ENCODE measurements around the gene SETBP1.

SETBP1 gene

DNA sequence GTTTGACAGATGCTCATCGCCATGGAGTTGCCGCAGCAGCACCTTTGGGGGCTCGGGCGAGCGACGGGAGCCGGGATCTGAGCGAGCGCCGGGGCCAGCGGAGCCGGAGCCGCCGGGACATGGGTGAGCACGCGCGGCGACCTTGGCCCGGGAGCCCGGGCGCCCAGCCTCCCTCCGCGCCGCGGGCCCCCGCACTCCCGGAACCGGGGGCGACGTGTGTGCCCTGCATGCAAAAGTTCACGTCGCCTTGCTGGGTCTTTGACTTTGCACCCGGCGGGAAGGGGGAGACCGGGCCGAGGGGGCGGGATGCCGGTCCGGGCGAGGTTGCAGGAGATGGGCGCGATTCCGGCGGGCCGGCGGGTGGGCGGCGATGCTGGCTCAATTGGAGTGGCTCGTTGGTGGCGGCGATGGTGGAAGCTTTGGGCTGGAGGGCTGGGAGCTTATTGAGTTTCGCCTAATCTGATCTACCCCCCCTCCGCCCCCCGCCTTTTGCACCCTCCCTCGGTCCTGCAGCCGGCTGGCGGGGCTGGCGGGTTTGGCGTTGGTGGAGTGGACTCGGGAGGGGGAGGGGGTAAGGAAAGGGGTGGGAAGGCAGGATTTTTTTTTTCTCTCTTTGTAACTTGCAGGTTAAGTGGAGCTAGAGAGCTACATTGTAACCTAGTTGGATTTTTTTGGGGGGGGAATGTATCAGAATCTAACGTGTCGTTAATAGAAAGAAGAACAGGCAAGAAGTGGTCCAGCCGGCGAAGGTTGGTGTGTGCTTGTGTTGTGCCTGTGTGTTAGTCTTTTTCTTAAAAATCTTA lies at the start of gene SETBP1:
TSS of gene SETBP1 (plus strand) at position 616 of the 803 bp plus-strand sequence. CDS start 20,459 bp downstream, outside the sequence.
- peak; percentile 47 for DNase-seq (ENCODE audit: low spot score)

DNA sequence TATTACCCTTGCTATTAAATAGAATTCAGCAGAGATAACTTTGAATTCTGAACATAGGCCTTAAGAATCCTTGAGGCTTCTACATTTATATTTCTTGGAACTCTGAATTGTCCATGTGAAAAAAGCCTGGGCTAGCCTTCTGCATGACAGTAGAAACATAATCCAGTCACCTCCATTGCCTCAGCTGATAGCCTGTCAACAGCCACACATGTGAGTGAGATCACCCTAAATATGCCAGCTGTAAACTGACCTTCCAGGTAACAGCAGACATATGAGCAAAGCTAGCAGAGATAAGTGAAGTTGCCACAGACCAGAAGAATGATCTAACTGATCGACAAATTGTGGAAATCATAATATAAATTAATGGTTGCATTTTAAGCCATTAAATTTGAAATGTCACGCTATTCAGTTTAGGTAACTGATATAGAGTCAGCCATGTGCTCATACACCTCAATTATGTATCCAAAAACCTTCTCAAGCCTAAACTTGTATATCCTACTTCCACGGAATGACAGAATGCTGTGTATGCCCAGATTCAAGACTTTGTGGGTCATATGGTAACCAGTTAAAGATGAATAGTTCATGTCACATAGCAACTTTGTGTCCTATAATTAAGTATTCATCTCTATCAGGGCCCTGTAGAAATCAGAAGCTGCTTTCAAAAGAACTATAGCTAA lies 48.1 kb upstream of the SETBP1 start:
- DNase-seq (ENCODE audit: low spot score) = no peak

DNA sequence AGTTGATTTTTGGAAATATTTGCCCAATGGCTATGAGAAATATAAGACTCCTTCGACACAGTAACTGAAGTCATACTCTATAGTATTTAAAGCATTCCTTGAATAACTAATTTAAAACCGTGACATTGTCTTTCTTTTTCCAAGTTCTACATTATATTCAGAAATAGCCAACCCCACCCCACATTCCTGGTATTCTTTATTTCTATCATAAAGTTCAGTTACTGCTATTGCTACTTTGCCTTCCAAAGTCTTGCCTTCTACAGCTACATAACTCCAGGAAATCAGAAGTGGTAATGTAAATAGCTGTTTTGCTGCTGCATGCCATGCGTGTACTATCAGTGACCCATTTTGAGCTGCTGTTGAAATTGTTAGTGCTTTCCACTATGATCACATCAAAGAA lies 45.1 kb upstream of the SETBP1 start:
- DNase-seq (ENCODE audit: low spot score) = no peak

DNA sequence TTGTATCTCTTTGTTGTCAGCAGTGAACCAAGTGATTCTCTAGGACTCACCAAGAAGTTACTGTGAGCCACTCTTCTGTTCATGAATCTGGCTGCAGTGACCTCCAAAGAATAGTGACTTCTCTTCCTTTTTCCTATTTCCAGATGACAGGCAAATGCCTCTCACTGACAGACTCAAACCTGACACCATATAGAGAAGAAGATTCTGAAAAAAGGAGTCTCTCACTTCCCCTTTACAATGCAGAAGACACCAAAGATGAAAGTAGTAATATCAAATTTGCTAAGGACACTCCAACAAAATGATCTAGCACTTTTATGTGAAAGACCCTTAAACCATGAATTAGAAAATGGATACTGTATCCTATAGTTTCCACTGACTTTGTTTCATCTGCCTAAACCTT lies 44.4 kb upstream of the SETBP1 start:
- DNase-seq (ENCODE audit: low spot score) = no peak

DNA sequence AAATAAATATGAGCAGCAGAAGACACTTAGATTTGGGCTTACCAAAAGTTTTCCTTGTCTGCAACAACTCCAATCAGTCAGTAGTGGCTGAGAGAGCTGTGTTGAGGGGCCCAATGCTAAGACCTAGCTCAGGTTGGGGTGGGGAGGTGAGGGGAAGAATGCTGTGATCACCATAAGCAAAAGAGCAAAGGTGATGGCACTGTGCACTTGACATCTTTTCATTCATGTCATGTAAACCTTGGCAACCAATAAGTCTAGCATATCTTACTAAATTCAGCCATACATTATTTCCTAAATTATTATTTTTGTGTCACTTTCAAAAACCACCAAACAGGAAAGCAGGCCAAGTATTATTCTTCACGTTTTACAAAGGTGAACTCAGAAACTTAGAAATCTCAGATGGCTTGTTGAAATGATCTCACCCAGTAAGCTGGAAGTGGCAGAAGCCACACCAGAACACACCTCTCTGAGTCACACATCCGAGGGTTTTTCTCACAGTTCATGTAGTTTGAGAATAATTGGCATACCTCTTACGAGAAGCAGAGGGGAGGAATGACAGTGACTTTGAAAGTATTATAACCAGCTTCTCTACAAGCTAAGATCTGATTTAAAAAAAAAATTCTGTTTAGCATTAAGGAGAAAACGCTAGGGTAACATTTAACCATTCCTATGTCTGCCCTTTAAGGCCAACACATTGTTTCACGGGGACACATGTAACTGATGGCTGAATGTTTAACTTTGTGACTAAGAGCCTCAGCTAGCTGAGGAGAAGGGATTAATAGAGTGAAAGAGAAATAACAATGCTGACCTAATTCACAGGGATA lies 43.3 kb upstream of the SETBP1 start:
- DNase-seq (ENCODE audit: low spot score) = no peak

DNA sequence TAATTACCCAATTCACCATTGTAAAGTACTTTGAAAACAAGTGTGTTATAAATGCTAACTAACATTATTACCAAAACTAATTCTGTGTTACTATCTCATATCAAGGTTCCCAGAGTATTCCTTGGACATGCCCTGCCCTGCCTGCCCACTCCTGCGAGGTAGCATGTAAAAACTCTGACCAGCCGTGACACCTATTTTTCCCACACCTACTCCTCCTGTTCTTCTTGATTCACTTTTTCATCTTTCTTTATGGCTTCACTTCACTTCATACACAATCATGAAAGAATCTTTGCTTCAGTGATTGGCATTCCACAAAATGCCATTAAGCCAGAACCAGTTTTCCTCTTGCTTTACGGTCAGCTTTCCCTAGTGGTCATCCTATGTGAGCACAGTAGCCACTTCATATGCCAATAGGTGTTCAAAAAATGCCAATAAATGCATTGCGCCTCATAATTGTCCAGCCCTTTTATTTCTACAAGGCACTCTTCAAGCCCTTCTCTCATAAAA lies 42.6 kb upstream of the SETBP1 start:
- no peak for DNase-seq (ENCODE audit: low spot score)

DNA sequence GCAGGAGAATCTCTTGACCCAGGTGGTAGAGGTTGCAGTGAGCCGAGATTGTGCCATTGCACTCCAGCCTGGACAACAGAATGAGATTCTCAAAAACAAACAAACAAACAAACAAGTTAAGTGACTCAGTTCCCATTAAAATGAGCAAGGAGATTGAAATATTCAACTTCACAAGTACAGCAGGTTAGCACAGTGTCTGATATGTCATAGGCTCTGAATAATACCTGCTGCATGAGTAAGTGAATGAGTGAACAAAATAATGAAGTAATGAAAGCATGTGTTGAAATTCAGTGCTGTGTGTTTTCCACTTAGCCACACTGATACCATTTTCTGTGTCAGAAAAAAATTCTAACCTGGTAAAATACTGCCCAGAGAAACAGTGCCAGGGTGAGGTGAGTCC lies 41.9 kb upstream of the SETBP1 start:
- no peak for DNase-seq (ENCODE audit: low spot score)

DNA sequence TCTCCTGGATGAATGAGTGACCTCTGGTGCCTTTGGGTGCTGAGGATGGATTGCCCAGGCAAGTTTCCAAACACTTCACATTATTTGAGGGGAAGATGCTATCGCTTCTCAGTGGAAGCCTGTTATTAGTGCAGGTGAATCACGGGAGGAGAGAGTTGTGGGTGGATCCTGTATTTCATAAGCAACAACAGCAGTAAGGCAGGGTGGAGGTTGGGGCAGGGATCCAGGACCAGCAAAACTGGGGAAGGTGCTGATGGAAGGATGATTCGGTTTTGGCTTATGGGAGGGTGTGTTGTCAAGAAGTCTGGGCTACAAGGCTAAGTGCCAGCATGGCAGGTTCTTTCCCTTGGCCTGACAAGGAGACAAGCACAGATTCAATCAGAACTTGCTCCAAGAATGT lies 37.7 kb upstream of the SETBP1 start:
- DNase-seq (ENCODE audit: low spot score) = no peak

DNA sequence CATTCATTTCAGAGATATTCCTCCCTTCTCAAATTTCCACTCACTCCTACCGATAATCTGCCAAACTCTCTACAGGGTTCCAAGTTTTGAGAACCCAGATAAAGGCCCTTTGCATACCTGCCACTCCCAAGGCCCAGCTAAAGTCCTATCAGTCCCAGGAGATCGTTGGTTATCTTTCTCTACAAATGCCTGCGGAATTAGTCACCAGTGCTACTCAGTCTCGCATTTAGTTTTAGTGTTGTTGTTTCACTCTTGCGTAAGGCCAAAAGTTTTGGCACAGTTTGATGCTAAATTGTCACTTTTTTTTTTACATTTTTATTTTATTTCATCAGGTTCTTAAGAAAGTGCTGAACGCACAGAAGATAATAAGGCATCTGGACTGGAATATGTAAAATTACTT lies 29.2 kb upstream of the SETBP1 start:
- no peak for DNase-seq (ENCODE audit: low spot score)

DNA sequence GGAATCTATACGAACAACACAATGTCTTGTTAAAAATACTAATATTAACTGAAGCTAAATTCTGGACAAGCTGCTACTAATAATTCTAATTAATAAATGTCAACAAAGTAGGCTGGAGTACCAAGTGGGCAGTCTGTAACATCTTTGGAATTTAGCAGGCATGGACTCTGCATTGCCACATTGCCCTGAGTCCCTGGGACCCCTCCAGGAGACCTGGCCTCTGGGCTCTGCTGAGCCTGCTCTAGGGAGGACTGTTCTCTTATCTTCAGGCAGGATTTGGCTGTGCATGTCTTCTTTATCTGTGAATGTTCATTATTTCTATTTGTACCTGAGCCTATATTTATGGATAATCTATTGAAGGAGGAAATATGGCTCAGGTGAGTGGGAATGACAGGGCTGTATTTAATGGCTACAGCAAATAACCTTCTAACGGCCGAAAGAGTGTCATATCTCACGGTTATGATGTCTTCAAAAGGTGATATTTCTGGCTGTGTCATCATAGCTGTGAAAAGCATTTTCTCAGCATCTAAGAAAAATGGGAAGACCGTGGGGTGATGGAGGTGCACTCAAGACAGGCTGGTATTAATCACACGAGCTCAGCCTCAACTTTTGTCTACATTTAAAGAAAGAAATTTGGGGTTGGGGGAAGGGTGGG lies 28.6 kb upstream of the SETBP1 start:
- DNase-seq (ENCODE audit: low spot score) = no peak

DNA sequence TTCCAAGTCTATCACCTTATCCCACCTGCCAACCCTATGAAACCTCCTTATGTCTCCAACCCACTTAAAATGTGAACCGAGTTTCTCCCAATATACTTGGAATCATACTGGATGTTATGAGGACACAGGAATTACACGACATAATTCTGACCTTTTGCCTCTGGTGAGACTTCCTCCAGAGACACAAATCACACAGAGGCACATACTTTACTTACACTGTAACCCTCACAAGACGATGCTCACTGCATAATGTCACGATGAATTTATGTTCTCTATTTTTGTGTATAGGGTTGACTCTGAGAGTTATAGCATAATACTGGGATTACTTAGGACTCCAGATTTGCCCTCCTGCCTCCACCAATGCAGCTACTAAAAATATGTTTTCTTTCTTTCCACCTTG lies 28.0 kb upstream of the SETBP1 start:
- no peak for DNase-seq (ENCODE audit: low spot score)

DNA sequence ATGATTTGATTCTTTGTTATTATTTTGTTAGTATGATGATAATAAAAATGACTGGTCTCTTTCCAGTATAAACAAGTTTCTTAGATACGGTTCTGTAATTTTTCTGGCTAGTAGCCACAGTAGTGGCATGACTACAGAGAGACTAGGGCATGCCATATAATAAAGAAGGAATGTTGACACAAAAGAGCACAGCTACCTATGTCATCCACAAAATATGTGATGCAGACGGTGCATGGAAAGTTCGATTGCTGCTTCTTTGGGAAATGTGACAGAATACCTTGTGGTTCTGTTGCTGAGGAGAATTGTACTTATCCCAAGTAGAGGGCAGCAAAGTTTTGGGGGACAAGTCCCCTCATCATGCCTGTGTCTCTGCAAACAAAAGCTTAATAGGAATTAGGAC lies 26.1 kb upstream of the SETBP1 start:
- DNase-seq (ENCODE audit: low spot score) = no peak

DNA sequence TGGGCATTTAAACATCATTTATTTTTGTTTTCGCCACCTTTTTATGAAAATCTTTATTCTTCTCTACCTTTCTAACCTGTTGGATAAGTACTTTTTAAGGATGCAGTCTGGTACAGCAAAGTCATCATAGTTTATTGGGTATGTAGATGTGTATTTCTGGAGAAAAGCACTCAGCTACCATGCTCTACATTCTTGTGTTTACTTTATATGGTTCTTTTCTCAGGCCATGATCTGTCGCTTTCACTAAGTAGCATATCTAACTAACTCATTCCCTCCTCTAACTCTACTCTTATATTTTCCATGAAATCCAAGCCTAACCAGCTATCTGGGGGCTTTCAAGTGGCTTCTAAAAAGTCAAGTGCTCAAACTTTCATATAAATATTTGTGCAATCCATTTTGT lies 25.3 kb upstream of the SETBP1 start:
- DNase-seq (ENCODE audit: low spot score) = no peak

DNA sequence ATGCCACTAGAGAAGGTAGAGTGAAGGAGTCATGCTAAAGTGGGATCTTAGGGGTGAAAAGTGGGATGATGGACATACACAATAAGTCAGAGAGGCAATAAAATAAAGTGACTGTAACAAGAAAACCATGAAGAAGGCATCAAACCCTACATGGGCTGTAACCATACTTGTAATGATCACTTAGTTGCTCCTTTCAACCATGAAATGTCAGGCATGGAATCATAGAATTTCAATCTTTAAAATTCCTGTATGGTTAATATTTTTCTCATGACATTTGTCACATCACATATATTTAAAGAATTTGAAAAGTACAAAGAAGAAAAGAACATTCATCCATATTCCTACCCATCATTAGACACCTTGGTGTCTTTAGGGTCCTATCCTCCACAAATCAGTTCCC lies 20.9 kb upstream of the SETBP1 start:
- no peak for DNase-seq (ENCODE audit: low spot score)

DNA sequence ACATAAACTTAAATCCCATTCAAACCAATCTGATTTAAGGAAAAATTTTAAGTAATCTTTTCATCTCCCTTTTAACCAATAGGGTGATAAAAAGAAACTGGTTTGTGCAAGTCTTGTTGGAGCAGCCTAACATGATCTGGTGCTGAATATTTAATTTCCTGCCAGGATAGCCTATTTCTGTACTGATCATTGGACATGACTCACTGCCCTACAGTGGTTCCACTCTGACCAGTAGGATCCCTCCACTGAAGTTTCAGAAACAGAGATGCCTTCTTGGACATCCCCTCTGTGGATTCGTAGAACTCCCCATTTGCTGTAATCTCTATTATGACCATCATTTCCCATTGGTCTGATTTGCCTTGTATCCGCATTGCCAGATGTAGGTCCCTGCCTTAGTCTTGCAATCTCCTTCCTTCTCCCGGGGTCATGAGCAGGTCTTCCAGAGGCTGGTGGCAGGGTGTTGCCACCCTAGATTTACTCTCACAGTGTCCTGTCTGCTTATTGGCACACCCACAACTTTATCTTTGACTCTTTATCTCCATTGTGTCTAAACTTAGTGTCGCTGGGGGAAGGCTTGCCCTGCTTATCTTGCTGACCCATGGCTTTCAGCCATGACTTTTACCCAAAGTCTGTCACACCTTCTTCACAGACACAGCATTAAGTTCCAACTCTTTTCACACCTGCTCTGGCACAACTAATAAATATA lies 12.3 kb upstream of the SETBP1 start:
- no peak for DNase-seq (ENCODE audit: low spot score)

DNA sequence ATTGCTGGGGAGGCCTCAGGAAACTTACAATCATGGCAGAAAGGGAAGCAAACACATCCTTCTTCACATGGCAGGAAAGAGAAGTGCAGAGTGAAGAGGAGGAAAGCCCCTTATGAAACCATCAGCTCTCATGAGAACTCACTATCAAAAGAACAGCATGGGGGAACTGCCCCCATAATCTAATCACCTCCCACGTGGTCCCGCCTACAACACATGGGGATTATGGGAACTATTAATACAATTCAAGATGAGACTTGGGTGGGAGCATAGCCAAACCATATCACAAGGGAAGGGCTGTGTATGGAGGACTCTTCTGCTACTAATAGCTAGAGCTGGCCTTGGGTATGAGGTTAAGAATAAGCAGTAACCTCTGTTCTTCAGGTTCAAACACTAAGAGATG lies 8.8 kb upstream of the SETBP1 start:
- no peak for DNase-seq (ENCODE audit: low spot score)

DNA sequence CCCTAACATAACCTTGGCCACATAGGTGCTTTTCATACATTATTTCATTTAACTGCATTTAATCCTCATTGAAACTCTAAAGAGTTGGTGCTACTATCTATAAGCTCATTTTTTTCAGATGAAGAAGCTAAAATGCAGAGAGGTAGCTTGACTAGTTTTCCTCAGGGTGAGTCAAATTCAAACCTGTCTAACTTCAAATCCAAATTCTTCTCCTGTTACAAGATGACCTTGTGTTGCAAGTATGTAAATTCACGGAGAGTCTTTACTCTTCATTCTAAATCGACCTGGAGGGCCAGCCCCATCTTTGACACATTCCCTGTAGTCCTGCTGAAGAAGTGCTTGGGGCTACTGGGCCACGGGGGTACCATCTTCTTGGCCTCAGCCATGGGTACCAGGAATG lies 8.2 kb upstream of the SETBP1 start:
- no peak for DNase-seq (ENCODE audit: low spot score)

DNA sequence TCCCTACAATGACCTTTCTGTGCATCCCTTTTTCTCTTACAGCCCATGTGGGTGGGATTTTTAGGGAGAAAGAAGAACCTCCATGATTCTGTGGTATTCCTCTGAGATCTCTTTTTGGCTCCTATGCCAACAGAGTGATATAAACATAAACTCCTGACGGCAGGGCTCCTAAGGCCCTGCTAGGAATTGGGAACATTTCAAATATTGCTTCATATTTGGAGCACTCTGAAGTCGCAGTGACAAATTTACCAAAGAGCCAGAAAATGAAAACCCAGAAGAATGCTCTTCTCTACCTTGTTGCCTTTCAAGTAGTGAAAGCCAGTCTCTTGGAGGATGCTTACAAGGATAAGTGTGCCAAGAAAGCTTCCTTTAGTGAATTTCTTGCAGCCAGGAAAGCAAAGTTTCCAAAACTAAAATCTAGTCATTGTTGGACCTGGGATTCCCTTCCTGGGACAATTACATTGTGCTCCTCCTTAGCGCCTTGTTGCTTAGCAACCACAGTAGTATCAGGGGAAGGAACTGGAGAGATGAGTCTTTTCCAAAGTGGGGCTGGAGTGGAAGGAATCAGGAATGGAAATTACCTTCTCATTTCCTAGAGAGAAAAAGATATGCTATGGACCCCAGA lies 7.3 kb upstream of the SETBP1 start:
- no peak for DNase-seq (ENCODE audit: low spot score)

DNA sequence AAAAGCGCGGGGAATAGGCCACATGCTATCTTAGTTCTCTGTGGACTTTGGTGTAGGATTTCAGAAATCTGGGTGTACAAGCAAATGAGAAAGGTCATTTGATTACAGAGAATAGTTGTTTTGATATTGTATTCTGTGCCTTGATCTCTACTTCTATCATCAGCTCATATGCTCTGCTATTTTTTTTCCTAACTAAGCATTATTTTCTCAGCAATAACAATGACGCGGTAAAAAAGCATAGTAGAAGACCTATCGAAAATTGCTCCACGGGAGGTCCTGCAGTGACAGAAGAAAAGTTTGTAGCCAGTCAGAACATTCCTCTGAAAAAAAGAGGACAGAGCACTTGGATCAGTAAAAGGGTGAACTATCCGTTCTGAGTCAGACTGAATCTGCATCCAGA lies 2.8 kb upstream of the SETBP1 start:
- no peak for DNase-seq (ENCODE audit: low spot score)

DNA sequence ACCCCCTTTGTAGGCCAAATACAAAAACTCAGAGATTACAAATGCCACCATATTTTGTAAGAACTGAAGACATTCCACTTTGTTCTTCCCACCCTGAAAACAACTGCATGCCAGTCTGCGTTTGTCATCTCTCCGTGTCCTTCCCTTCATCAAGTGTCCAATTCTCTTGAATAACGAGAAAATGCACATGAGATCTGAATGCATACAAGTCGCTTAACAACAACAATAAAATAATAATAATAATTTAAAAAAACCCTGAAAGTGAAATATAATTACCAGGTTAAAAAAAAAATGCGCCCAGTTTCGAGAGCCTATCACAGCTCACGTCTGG lies 2.0 kb upstream of the SETBP1 start:
- no peak for DNase-seq (ENCODE audit: low spot score)
